HG03354 (cell line): Measurements from ENCODE around the gene SLAIN1.

Experiments
- ATAC-seq: cut with Tn5 transposase; IDR thresholded peaks from one replicate; pipeline ENCODE4 v1.9.1; 2021; ENCODE audit warnings: mild to moderate bottlenecking; ENCODE audit not compliant: unreplicated experiment, poor library complexity, severe bottlenecking

Gene SLAIN1

GRCh38 chr13:77742801-77743200 is 45.3 kb downstream of the SLAIN1 start:
- ATAC-seq, result no peak

GRCh38 chr13:77745784-77746183 is 48.3 kb downstream of the SLAIN1 start:
- no peak for ATAC-seq

DNA sequence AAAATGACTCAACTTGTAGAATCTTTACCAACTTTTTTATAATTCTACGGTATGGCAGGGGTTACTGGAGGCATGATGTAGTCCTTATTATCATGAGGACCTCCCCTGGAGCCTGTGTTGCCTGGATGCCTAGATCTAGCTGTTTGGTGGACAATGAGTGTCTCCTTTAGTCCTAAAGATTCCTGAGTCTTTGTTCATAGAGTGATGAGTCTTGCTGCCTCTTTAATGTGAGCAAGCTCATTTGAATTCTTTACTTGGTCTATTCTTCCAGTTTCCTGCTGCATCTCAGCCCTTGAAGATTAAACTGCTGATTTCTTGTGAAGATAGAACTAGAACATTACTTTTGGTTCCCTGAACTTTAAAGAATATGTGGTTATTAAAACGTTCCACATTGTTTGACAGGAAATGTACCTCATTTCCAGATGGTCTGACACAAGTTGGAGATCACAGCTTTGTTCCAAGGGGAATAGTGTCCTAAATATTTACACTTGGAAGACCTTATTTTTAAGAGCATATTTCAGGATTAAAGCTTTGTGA is 51.9 kb downstream of the SLAIN1 start:
- ATAC-seq, result no peak

- peak; percentile 91 for ATAC-seq
Measured at GRCh38 chr13:77751513-77752456, 54.3 kb downstream of the SLAIN1 start.

- ATAC-seq, result no peak
Measured at GRCh38 chr13:77752512-77753069, 55.1 kb downstream of the SLAIN1 start.

GRCh38 chr13:77760893-77761292 is 63.4 kb downstream of the SLAIN1 start:
- ATAC-seq, result no peak

DNA sequence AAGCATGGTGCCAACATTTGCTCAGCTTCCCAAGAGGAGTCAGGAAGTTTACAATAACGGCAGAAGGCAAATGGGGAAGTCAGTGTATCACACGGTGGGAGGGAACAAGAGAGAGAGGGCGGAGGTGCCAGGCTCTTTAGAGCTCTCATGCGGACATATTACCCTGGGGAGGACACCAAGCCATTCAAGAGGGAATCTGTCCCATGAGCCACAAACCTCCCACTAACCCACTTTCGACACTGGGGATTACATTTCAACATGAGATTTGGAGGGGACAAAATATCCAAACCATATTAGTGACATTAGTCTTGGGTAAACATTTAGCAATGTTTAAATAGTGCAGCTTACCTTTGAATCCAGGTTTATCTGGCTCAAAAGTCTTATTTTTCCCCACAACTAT is 69.9 kb downstream of the SLAIN1 start:
- ATAC-seq, result no peak

DNA sequence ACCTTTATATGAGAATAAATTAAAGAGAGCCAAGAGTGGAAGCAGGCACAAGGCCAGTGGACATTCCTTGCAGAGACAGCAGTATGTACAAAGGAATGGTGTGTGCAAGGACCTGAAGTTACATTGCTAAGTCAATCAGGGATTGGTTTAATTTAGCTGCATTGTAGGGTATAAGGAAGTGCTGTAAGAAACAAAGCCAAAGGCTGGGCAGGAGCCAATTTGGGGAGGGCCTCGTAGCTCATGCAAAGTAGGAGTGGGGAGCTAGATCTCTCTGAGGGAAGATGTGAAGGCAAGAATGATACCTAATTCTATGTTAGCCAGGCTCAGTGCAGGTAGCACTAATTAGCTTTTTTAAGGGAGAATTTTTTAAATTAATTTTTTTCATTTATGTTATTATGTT is 76.7 kb downstream of the SLAIN1 start:
- ATAC-seq, result no peak

DNA sequence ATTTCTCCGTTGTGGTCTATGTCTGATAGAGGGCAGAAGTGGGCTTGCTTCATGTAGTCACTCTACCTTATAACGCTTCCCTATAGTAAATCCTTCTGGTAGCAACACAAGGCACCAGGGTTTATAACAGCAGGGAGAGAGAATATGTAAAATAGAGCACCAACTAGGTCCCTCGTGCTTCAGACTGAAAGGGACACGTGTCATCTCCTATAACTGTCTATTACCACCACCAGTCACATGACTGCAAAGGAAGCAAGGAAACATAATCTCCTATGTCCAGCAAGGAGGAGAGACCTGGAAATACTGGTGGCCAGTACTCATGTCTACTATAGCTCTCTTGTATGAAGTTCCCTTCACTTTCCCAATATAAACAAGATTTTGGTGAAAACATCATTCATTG is 79.2 kb downstream of the SLAIN1 start:
- ATAC-seq, result no peak

DNA sequence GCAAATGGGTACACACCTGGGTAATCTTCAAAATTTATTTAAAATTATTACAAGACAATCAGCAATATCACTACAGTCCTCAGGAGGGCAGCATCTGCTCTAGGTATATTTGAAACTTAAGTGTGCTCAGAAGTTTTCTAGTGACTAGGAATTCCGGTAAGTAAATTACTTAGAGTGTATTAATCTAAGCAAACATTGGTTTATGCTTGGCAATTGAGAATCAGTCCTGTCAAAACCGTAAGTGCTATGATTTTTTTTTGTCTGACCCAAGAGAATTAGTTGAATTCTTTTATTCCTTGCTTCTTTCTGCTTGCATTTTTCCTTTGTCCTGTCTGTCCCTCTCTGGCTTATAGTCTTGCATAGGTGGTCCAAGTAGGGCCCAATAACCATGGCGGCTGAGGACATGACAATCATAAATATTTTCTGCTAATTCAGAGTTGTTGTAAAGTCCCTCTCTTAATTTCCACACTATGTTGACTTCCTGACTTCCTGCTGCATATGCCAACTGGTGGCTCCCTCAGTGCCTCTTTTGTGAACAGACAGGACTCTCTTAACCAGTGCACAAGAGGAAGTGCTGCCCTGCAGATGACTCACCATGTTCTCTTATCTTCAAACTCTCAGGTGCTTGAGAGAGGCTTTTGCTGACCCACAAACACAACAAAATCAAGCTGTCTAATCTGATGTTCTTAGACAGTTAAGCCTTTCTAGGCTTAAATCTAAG is 82.2 kb downstream of the SLAIN1 start:
- peak; percentile 82 for ATAC-seq

- no peak for ATAC-seq
Measured at GRCh38 chr13:77781808-77782207, 84.3 kb downstream of the SLAIN1 start.

DNA sequence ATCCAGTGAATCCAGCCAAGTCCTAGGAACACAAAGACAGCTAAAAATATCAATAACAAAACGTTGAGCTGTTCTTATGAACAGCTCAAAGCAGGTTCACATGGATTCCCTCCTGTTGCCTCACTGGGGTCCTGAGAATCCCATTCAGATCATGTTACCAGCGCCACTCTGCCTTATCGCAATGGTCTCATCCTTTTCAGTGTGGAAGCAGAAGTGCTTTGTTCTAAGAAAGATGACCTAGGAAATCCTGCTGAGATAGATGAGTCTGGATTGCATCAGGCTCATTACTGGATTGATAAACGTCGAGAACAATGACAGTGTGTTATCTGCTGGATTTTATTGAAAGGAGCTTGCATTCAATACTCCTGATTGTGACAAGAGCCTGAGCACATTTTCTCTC is 87.0 kb downstream of the SLAIN1 start:
- ATAC-seq, result no peak

DNA sequence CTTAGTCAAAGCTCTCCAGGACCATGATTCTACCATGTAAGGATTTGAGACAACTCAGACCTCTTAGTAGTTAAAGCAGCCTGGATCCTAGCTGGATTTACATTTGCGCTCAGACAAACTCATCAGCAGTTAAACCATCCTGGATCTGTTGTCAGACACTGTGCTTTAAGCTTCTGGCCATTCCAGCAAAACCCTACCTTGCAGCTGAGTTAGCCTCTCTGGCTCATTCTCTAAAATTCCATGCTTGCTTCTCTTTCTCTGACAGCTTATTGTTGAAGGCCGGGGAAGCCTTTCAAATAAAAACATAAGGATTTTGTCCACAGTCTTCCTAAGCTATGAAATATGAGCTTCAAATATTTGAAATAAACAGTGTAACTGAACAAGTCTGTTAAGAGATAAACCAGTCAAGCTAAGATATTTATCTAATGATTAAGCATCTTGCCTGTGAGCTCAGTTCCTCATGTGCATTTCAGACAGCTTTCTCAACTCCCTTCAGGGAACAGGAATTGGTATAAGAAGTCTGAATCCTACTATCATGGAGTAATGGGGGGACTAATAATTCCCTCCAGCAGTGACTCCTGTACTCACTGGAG is 89.3 kb downstream of the SLAIN1 start:
- ATAC-seq, result no peak

- no peak for ATAC-seq
Measured at GRCh38 chr13:77789376-77789775, 91.9 kb downstream of the SLAIN1 start.

DNA sequence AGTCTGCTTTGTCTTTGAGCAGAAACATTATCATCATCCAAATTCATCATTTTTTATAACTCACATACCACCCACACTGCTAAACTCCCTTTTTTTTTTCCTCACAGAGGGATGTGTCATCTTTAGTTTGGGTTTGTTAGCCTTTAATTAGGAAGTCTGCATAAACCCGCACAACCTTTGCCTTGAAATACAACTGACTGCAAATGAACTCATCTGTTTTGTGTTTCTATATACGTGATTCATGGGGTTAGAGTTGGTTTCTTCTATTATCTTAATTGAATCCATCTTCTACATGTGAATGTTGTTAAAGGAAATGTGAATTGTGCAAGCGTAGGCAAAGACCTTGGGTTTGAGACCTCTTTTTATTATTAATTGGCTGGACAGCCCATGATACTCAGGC is 102.7 kb downstream of the SLAIN1 start:
- ATAC-seq, result no peak

GRCh38 chr13:77806518-77806917 is 109.0 kb downstream of the SLAIN1 start:
- ATAC-seq, result no peak

DNA sequence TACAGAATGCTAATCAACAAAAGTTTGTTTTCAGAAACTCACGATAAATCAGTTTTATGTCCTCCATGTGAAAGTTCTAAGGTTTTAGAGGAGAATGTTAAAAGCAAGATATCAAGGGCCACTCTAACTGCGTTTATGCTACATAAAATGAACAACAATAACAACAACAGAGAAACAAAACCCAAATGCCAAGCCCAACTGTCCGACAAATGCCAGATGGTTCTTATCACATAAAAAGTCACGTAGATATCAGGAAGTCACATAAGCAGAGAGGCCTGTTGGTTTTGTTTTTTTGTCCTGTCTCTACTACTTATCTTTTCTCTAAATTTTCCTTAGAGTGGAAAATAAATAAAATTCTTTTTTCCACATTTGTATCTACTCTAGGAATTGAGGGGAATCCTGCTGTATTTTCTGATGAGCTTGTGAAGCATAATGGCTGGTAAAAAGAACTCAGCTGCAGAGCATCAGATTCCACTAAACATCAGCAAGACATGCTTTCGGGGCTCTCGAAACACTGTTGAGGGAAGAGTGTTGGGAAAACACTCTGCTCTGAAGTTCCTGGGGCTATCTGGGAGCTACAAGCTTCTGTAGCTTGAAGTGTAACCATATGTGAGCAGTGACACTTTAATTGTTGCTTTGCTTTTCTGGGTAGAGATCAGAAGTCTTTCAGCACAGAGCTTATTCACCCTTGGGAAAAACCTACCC is 110.1 kb downstream of the SLAIN1 start:
- ATAC-seq, result no peak

- peak; percentile 92 for ATAC-seq
Measured at GRCh38 chr13:77810430-77810829, 112.9 kb downstream of the SLAIN1 start.

- ATAC-seq, result no peak
Measured at GRCh38 chr13:77810878-77811277, 113.4 kb downstream of the SLAIN1 start.
